HEK293 (cell line): ENCODE measurements around the gene GSG1L2.

ENCODE experiments used
- CTCF ChIA-PET: fragments of 350-600 bp; formaldehyde crosslinking; extraction: SDS; loops from one replicate; lab custom pipeline; 2021; ENCODE audit warnings: antibody characterized with exemption; lab: Yijun Ruan, JAX
- POLR2A ChIA-PET: fragments of 300-600 bp; formaldehyde crosslinking; extraction: SDS; loops from one replicate; lab custom pipeline; 2020; ENCODE audit warnings: antibody characterized with exemption, inconsistent platforms; lab: Yijun Ruan, JAX
- H3K27ac ChIP-seq: fragments of 200-500 bp; sonication (Bioruptor generic); 2 replicates; pipeline ENCODE4 v1.5.1; 2014; ENCODE audit warnings: low read depth, low read length, control low read depth, inconsistent platforms; ENCODE audit errors: extremely low read depth
- H3K36me3 ChIP-seq, 2 experiments: fragments of 200-500 bp in 1 of 2; sonication (Bioruptor generic) in 1 of 2; 1 replicate in 1 of 2; 2 replicates in 1 of 2; pipeline ENCODE4 v1.5.1; 2014 to 2017; ENCODE audit warnings: inconsistent platforms in 2 of 2, low read length in 2 of 2; ENCODE audit not compliant: control insufficient read depth in 2 of 2, insufficient read depth in 1 of 2
- H3K4me1 ChIP-seq: fragments of 200-500 bp; sonication (Bioruptor generic); 2 replicates; pipeline ENCODE4 v1.5.1; 2014; ENCODE audit warnings: mild to moderate bottlenecking, low read length, inconsistent platforms; ENCODE audit not compliant: control insufficient read depth, insufficient read depth
- H3K4me3 ChIP-seq: 2 replicates; pipeline ENCODE4 v1.5.1; 2011; ENCODE audit warnings: low read depth, mild to moderate bottlenecking, control low read depth, low read length, moderate library complexity
- H3K9me3 ChIP-seq: fragments of 200-500 bp; sonication (Bioruptor generic); 2 replicates; pipeline ENCODE4 v1.5.1; 2014; ENCODE audit warnings: low read depth, low read length, inconsistent platforms; ENCODE audit not compliant: control insufficient read depth, insufficient read depth
- BCL11B ChIP-seq: fragments of 450-650 bp; formaldehyde crosslinking; IDR thresholded peaks from 2 replicates; pipeline ENCODE4 v1.5.1; 2016; ENCODE audit warnings: low read depth, missing biosample characterization, missing genetic modification characterization
- EGR2 ChIP-seq: fragments of 450-650 bp; formaldehyde crosslinking; IDR thresholded peaks from 2 replicates; pipeline ENCODE4 v1.5.1; 2016; ENCODE audit warnings: low read depth, missing biosample characterization, missing genetic modification characterization
- ELK4 ChIP-seq: IDR thresholded peaks from 2 replicates; pipeline ENCODE4 v1.6.1; 2011; ENCODE audit warnings: mild to moderate bottlenecking, low read depth, low read length, borderline replicate concordance
- GLIS1 ChIP-seq: fragments of 450-650 bp; formaldehyde crosslinking; IDR thresholded peaks from 2 replicates; pipeline ENCODE4 v1.5.1; 2016; ENCODE audit warnings: missing biosample characterization, missing genetic modification characterization
- KLF16 ChIP-seq: fragments of 450-650 bp; formaldehyde crosslinking; IDR thresholded peaks from 2 replicates; pipeline ENCODE4 v1.5.1; 2017; ENCODE audit warnings: missing biosample characterization, missing genetic modification characterization
- SETDB1 ChIP-seq: IDR thresholded peaks from one replicate; pipeline ENCODE4 v1.6.1; 2017; ENCODE audit warnings: mild to moderate bottlenecking, low read length, moderate library complexity, mixed read lengths; ENCODE audit not compliant: insufficient read length
- SP7 ChIP-seq: fragments of 450-650 bp; formaldehyde crosslinking; IDR thresholded peaks from 2 replicates; pipeline ENCODE4 v1.5.1; 2016; ENCODE audit warnings: missing biosample characterization, missing genetic modification characterization
- YY1 ChIP-seq: fragments of 450-650 bp; formaldehyde crosslinking; IDR thresholded peaks from 2 replicates; pipeline ENCODE4 v1.5.1; 2018; ENCODE audit warnings: missing biosample characterization, missing genetic modification characterization
- ZBTB17 ChIP-seq: fragments of 450-650 bp; formaldehyde crosslinking; IDR thresholded peaks from 2 replicates; pipeline ENCODE4 v1.5.1; 2016; ENCODE audit warnings: missing biosample characterization, missing genetic modification characterization
- ZBTB8A ChIP-seq: fragments of 450-650 bp; formaldehyde crosslinking; IDR thresholded peaks from 2 replicates; pipeline ENCODE4 v1.5.1; 2016; ENCODE audit warnings: missing biosample characterization, missing genetic modification characterization
- ZNF112 ChIP-seq: fragments of 450-650 bp; formaldehyde crosslinking; IDR thresholded peaks from 2 replicates; pipeline ENCODE4 v1.5.0; 2017; ENCODE audit warnings: missing biosample characterization, missing genetic modification characterization
- ZNF174 ChIP-seq: fragments of 450-650 bp; formaldehyde crosslinking; IDR thresholded peaks from 2 replicates; pipeline ENCODE4 v1.5.0; 2017; ENCODE audit warnings: missing biosample characterization, mild to moderate bottlenecking, missing genetic modification characterization
- ZNF18 ChIP-seq: fragments of 450-650 bp; formaldehyde crosslinking; IDR thresholded peaks from 2 replicates; pipeline ENCODE4 v1.5.1; 2016; ENCODE audit warnings: missing biosample characterization, missing genetic modification characterization
- ZNF214 ChIP-seq: fragments of 450-650 bp; formaldehyde crosslinking; IDR thresholded peaks from 2 replicates; pipeline ENCODE4 v1.5.1; 2017; ENCODE audit warnings: missing biosample characterization, mild to moderate bottlenecking, missing genetic modification characterization, borderline replicate concordance
- ZNF302 ChIP-seq: fragments of 450-650 bp; formaldehyde crosslinking; IDR thresholded peaks from 2 replicates; pipeline ENCODE4 v1.5.1; 2016; ENCODE audit warnings: missing biosample characterization, missing genetic modification characterization, low read depth
- ZNF560 ChIP-seq: fragments of 450-650 bp; formaldehyde crosslinking; IDR thresholded peaks from 2 replicates; pipeline ENCODE4 v1.5.1; 2017; ENCODE audit warnings: missing biosample characterization, missing genetic modification characterization, borderline replicate concordance
- ZNF658 ChIP-seq: fragments of 450-650 bp; formaldehyde crosslinking; IDR thresholded peaks from 2 replicates; pipeline ENCODE4; 2016; ENCODE audit warnings: missing biosample characterization, missing genetic modification characterization
- ZNF777 ChIP-seq: fragments of 450-650 bp; formaldehyde crosslinking; IDR thresholded peaks from 2 replicates; pipeline ENCODE4 v1.5.1; 2017; ENCODE audit warnings: missing biosample characterization, missing genetic modification characterization, borderline replicate concordance
- ZNF791 ChIP-seq: fragments of 450-650 bp; formaldehyde crosslinking; IDR thresholded peaks from 2 replicates; pipeline ENCODE4 v1.5.1; 2016; ENCODE audit warnings: missing biosample characterization, missing genetic modification characterization
- ZNF792 ChIP-seq: fragments of 450-650 bp; formaldehyde crosslinking; IDR thresholded peaks from 2 replicates; pipeline ENCODE4 v1.5.1; 2016; ENCODE audit warnings: missing biosample characterization, missing genetic modification characterization
- ZSCAN4 ChIP-seq: fragments of 450-650 bp; formaldehyde crosslinking; IDR thresholded peaks from 2 replicates; pipeline ENCODE4 v1.5.1; 2017; ENCODE audit warnings: missing biosample characterization, missing genetic modification characterization

The GSG1L2 gene

DNA sequence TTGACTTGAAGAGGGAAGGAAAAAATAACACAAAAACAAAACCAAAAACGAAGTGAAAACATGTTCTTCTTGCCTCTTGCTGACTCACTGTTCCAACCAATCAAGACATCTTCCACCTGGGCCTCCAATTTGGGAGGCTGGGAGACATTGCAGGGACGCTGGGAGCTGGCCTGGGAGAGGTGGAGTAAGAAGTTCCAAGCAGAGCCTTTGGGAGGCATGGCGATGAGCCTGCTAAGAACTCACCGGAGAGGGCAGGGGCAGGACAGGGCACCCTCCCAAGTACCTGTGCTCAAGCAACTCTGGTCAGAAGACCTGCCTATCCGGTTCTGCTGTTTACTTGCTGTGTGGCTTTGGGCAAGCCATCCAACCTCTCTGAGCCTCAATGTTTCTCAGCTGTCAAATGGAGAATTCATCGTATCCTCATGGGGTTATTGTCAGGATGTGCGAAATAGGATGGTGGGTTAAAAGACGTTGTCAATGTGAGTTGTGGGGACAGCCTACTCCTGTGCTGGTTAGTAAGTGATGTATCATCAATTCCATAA is 3.0 kb upstream of the GSG1L2 start:
- TF ChIP-seq ZSCAN4 (tag by site-specific recombination) (no peak), ZNF791 (no peak), GLIS1 (tag by site-specific recombination) (no peak), SP7 (tag by site-specific recombination) (no peak), YY1 (tag by site-specific recombination) (no peak), KLF16 (tag by site-specific recombination) (no peak)
- POLR2A ChIA-PET: no interaction called here
- Histone ChIP-seq H3K4me3 (no peak overlapping the region), H3K27ac (no peak overlapping the region), H3K9me3 (no peaks in the 10 kb centered on the region), H3K4me1 (no peaks in the 10 kb centered on the region), H3K36me3 (no peaks in the 10 kb centered on the region)
- CTCF ChIA-PET: interaction anchor here (0.6 to 1.2 kb wide), 3 partner anchors 56 to 100 kb away, joined by 3 to 6 read pairs (median 3); no protein-coding TSS in a partner anchor

DNA sequence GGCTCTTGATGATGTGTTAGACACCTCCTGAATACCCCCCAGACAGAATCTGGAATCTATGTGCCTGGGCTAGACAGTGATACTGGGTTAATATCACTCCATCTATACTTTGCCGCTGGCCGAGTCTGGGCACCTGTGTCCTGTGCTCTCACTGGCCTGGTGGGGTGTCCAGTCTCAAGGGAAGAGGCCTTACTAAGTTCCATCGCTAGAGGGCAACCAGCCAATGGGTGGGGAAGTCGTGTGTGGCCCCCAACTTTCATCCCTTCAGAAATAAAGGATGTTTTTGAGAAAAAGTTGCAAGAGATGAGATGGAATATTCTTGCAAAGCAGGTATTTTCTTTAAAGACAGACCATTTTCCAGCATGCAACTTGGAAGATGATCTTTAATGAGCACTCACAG is 2.2 kb upstream of the GSG1L2 start:
- Histone ChIP-seq H3K4me3 (no peak overlapping the region), H3K9me3 (no peaks in the 10 kb centered on the region), H3K4me1 (no peaks in the 10 kb centered on the region), H3K36me3 (no peaks in the 10 kb centered on the region), H3K27ac (no peak overlapping the region)
- TF ChIP-seq ELK4 (no peak), ZNF214 (tag by site-specific recombination) (no peak), ZNF18 (tag by site-specific recombination) (no peak), ZBTB17 (tag by site-specific recombination) (no peak), ZBTB8A (no peak), EGR2 (tag by site-specific recombination) (no peak), ZNF777 (tag by site-specific recombination) (no peak)
- CTCF ChIA-PET: no interaction called here
- POLR2A ChIA-PET: no interaction called here

GRCh38 chr17:9820448-9820847 is 1.4 kb downstream of the GSG1L2 start:
- no peaks in the 10 kb centered on the region for H3K36me3 ChIP-seq
- TF ChIP-seq GLIS1 (tag by site-specific recombination) (peak; percentile 24; the same call in 1 of the 2 replicates), ZNF214 (tag by site-specific recombination) (no peak)
- H3K27ac ChIP-seq: no peak overlapping the region
- no peaks in the 10 kb centered on the region for H3K9me3 ChIP-seq
- ChIA-PET POLR2A (no interaction called here), CTCF (interaction anchor here (0.6 to 1.3 kb wide), 2 partner anchors 18 to 75 kb away, joined by 5 read pairs; no protein-coding TSS in a partner anchor)
- no peak overlapping the region for H3K4me3 ChIP-seq
- no peaks in the 10 kb centered on the region for H3K4me1 ChIP-seq

- Histone ChIP-seq H3K27ac (no peak overlapping the region), H3K9me3 (no peaks in the 10 kb centered on the region), H3K4me3 (no peak overlapping the region), H3K4me1 (no peaks in the 10 kb centered on the region), H3K36me3 (no peaks in the 10 kb centered on the region)
- ChIA-PET POLR2A (no interaction called here), CTCF (no interaction called here)
- no peak for TF ChIP-seq ZNF112 (tag by site-specific recombination)
- TF ChIP-seq BCL11B: no peak
- no peak for TF ChIP-seq ZNF658
- no peak for TF ChIP-seq ZNF18 (tag by site-specific recombination)
- no peak for TF ChIP-seq ZNF560 (tag by site-specific recombination)
- no peak for TF ChIP-seq SETDB1
- TF ChIP-seq ZNF302 (tag by site-specific recombination): no peak
- no peak for TF ChIP-seq EGR2 (tag by site-specific recombination)
- no peak for TF ChIP-seq ZNF792
- no peak for TF ChIP-seq ZNF174
Observed at GRCh38 chr17:9818760-9819159, 3.1 kb downstream of the GSG1L2 start.
